Neural cell (in vitro differentiated cells): ENCODE measurements around the gene THBS2.

Experiments
- EP300 ChIP-seq: fragments of 450-650 bp; conservative IDR thresholded peaks from 2 replicates; pipeline ENCODE4 v1.6.1; 2014; ENCODE audit warnings: antibody characterized with exemption, mild to moderate bottlenecking, moderate library complexity; ENCODE audit not compliant: poor library complexity, severe bottlenecking
- EZH2 ChIP-seq: fragments of 200-600, 300-800 bp; shearing (Covaris generic), sonication (generic); IDR thresholded peaks from 2 replicates; pipeline ENCODE4 v1.6.1; 2014; ENCODE audit warnings: antibody characterized with exemption, low read length, borderline replicate concordance, mild to moderate bottlenecking; ENCODE audit not compliant: insufficient read depth, poor library complexity, severe bottlenecking
- MXI1 ChIP-seq: fragments of 450-650 bp; conservative IDR thresholded peaks from 2 replicates; pipeline ENCODE4 v1.6.1; 2014; ENCODE audit warnings: antibody characterized with exemption, mild to moderate bottlenecking; ENCODE audit not compliant: poor library complexity, severe bottlenecking
- POLR2AphosphoS5 ChIP-seq: IDR thresholded peaks from 2 replicates; pipeline ENCODE4 v1.6.1; 2012
- RAD21 ChIP-seq: fragments of 450-650 bp; conservative IDR thresholded peaks from 2 replicates; pipeline ENCODE4 v1.6.1; 2014; ENCODE audit warnings: antibody characterized with exemption, mild to moderate bottlenecking, moderate library complexity
- TAF1 ChIP-seq: IDR thresholded peaks from 2 replicates; pipeline ENCODE4 v1.6.1; 2012; ENCODE audit warnings: low read depth
- TF ChIP-seq, protein P1 (sequence below): IDR thresholded peaks from 2 replicates; pipeline ENCODE4 v1.6.1; 2012; ENCODE audit warnings: borderline replicate concordance
- TF ChIP-seq, protein P2 (sequence below): fragments of 450-650 bp; IDR thresholded peaks from 2 replicates; pipeline ENCODE4 v1.5.1; 2014; ENCODE audit warnings: antibody characterized with exemption, mild to moderate bottlenecking, moderate library complexity; ENCODE audit not compliant: poor library complexity, severe bottlenecking

DNA sequence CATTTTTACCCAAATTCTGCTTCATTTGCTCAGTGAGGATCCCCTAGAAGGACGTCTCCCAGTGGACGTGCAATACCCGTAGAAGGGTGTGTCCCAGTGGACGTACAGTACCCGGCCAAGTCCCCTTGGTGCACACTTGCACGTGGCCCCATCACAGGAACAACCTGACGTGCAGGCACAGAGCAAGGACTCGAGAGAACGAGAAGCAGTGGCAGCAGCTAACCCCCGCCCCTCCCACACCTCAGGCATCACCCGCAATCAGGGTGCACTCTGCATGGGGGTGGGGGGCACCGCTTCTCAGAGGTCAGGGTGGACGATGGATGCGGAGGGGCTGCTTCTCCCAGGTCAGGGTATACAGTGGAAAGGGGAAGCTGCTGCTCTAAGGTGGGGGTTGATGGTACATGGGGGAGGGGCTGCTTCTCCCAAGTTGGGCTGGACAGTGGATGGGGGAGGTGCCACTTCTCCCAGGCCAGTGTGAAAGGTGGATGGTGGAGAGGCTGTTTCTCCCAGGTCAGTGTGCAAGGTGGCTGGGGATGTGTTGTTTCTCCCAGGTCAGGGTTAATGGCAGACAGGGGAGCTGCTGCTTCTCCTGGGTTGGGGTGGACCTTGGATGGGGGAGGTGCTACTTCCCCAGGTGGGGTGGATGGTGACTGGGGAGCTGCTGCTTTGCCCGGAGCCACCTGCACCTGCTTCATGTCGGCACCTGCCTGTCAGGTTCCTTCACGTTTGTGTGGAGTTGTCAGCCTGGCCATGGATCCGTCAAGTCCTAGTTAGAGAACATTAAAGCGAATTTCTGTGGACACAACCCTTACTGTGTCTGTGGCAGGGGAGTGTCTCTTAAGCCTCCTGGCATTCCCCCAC lies 1.0 kb upstream of the THBS2 start:
- TF ChIP-seq RAD21 (no peak), TAF1 (no peak), POLR2AphosphoS5 (no peak), EP300 (no peak), EZH2 (no peak), MXI1 (no peak)
- TF ChIP-seq, protein P1, sequence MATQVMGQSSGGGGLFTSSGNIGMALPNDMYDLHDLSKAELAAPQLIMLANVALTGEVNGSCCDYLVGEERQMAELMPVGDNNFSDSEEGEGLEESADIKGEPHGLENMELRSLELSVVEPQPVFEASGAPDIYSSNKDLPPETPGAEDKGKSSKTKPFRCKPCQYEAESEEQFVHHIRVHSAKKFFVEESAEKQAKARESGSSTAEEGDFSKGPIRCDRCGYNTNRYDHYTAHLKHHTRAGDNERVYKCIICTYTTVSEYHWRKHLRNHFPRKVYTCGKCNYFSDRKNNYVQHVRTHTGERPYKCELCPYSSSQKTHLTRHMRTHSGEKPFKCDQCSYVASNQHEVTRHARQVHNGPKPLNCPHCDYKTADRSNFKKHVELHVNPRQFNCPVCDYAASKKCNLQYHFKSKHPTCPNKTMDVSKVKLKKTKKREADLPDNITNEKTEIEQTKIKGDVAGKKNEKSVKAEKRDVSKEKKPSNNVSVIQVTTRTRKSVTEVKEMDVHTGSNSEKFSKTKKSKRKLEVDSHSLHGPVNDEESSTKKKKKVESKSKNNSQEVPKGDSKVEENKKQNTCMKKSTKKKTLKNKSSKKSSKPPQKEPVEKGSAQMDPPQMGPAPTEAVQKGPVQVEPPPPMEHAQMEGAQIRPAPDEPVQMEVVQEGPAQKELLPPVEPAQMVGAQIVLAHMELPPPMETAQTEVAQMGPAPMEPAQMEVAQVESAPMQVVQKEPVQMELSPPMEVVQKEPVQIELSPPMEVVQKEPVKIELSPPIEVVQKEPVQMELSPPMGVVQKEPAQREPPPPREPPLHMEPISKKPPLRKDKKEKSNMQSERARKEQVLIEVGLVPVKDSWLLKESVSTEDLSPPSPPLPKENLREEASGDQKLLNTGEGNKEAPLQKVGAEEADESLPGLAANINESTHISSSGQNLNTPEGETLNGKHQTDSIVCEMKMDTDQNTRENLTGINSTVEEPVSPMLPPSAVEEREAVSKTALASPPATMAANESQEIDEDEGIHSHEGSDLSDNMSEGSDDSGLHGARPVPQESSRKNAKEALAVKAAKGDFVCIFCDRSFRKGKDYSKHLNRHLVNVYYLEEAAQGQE, result no peak
- TF ChIP-seq, protein P2, sequence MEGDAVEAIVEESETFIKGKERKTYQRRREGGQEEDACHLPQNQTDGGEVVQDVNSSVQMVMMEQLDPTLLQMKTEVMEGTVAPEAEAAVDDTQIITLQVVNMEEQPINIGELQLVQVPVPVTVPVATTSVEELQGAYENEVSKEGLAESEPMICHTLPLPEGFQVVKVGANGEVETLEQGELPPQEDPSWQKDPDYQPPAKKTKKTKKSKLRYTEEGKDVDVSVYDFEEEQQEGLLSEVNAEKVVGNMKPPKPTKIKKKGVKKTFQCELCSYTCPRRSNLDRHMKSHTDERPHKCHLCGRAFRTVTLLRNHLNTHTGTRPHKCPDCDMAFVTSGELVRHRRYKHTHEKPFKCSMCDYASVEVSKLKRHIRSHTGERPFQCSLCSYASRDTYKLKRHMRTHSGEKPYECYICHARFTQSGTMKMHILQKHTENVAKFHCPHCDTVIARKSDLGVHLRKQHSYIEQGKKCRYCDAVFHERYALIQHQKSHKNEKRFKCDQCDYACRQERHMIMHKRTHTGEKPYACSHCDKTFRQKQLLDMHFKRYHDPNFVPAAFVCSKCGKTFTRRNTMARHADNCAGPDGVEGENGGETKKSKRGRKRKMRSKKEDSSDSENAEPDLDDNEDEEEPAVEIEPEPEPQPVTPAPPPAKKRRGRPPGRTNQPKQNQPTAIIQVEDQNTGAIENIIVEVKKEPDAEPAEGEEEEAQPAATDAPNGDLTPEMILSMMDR, result no peak
